Inferior parietal cortex (tissue), 1 donor: ENCODE data around the gene EFS.
A peak's percentile ranks its signal among the peaks of the same experiment; 100 is the strongest.
"Not testable (repeated sequence)": the region's sequence is repeated elsewhere in the genome, so short reads cannot be mapped to it uniquely, and the experiment has no call there.

Experiments
- DNase-seq: peaks from one replicate; pipeline ENCODE4 v3.0.0-alpha.2; 2016; ENCODE audit errors: extremely low spot score

The EFS gene

GRCh38 chr14:23327947-23328744, 36.8 kb downstream of the EFS start:
- DNase-seq = peak; percentile 93

GRCh38 chr14:23326491-23327332, 38.3 kb downstream of the EFS start:
- DNase-seq = no peak

- DNase-seq = not testable (repeated sequence)
Observed at GRCh38 chr14:23325746-23326145, 39.2 kb downstream of the EFS start.

- DNase-seq = no peak
Observed at GRCh38 chr14:23324993-23325392, 40.0 kb downstream of the EFS start.

- DNase-seq = no peak
Observed at GRCh38 chr14:23324455-23324846, 40.5 kb downstream of the EFS start.

- DNase-seq = no peak
Observed at GRCh38 chr14:23323838-23324454, 41.0 kb downstream of the EFS start.

- DNase-seq = no peak
Observed at GRCh38 chr14:23322568-23323517, 42.1 kb downstream of the EFS start.

GRCh38 chr14:23321572-23322547, 43.1 kb downstream of the EFS start:
- DNase-seq = no peak

- DNase-seq = peak; percentile 100
Observed at GRCh38 chr14:23320584-23321571, 44.1 kb downstream of the EFS start, which contains the start of gene PABPN1. PABPN1 (plus strand) TSS chr14:23321457; CDS start chr14:23321470, 13 bp downstream.

- no peak for DNase-seq
Observed at GRCh38 chr14:23319746-23320583, 45.0 kb downstream of the EFS start.

GRCh38 chr14:23316300-23316699, 48.7 kb downstream of the EFS start:
- DNase-seq = no peak

- DNase-seq = no peak
Observed at GRCh38 chr14:23310546-23310945, 54.4 kb downstream of the EFS start.

- no peak for DNase-seq
Observed at GRCh38 chr14:23308721-23309445, 56.1 kb downstream of the EFS start.

- DNase-seq = no peak
Observed at GRCh38 chr14:23307687-23308644, 57.0 kb downstream of the EFS start.

GRCh38 chr14:23307146-23307530, 57.8 kb downstream of the EFS start:
- no peak for DNase-seq
